ENCODE results near the gene CACNA1H.
"Not testable (repeated sequence)": the region's sequence is repeated elsewhere in the genome, so short reads cannot be mapped to it uniquely, and the experiment has no call there.

The CACNA1H gene

GRCh38 chr16:1243907-1244850 lies 91.3 kb downstream of the CACNA1H start:
- H3K4me3 ChIP-seq (ENCODE audit: low read depth in 1 of 2, low read length in 2 of 2); H3K27ac ChIP-seq (ENCODE audit: low read length); H3K27me3 ChIP-seq (ENCODE audit: low read depth, low read length): not testable (repeated sequence)

GRCh38 chr16:1244881-1245280 lies 92.0 kb downstream of the CACNA1H start:
- no peaks in the 10 kb centered on the region for H3K27me3 ChIP-seq (ENCODE audit: low read depth, low read length)
- no peaks in the 10 kb centered on the region for H3K36me3 ChIP-seq (ENCODE audit: control insufficient read depth in 1 of 2, insufficient read depth in 2 of 2, low read length in 2 of 2)
- no peaks in the 10 kb centered on the region for H3K9me3 ChIP-seq (ENCODE audit: control insufficient read depth in 1 of 2, low read length in 2 of 2)
- H3K27ac ChIP-seq (ENCODE audit: low read length), result no peak overlapping the region
- no peaks in the 10 kb centered on the region for H3K4me1 ChIP-seq (ENCODE audit: control insufficient read depth in 1 of 2, insufficient read depth in 2 of 2, low read length in 2 of 2)
- no peak overlapping the region for H3K4me3 ChIP-seq (ENCODE audit: low read depth in 1 of 2, low read length in 2 of 2)

More at GRCh38 chr16:1243907-1244850, 91.3 kb downstream of the CACNA1H start:
- not testable (repeated sequence) for H3K4me1 ChIP-seq (ENCODE audit: control insufficient read depth in 1 of 2, insufficient read depth in 2 of 2, low read length in 2 of 2); H3K36me3 ChIP-seq (ENCODE audit: control insufficient read depth in 1 of 2, insufficient read depth in 2 of 2, low read length in 2 of 2); H3K9me3 ChIP-seq (ENCODE audit: control insufficient read depth in 1 of 2, low read length in 2 of 2)

GRCh38 chr16:1245452-1246020 lies 92.6 kb downstream of the CACNA1H start:
- Histone ChIP-seq H3K4me3 (ENCODE audit: low read depth in 1 of 2, low read length in 2 of 2) (no peak overlapping the region), H3K27me3 (ENCODE audit: low read depth, low read length) (no peaks in the 10 kb centered on the region), H3K36me3 (ENCODE audit: control insufficient read depth in 1 of 2, insufficient read depth in 2 of 2, low read length in 2 of 2) (no peaks in the 10 kb centered on the region)

GRCh38 chr16:1247903-1248537 lies 95.1 kb downstream of the CACNA1H start:
- H3K36me3 ChIP-seq (ENCODE audit: control insufficient read depth in 1 of 2, insufficient read depth in 2 of 2, low read length in 2 of 2); H3K4me3 ChIP-seq (ENCODE audit: low read depth in 1 of 2, low read length in 2 of 2); H3K27ac ChIP-seq (ENCODE audit: low read length); H3K9me3 ChIP-seq (ENCODE audit: control insufficient read depth in 1 of 2, low read length in 2 of 2); H3K27me3 ChIP-seq (ENCODE audit: low read depth, low read length); H3K4me1 ChIP-seq (ENCODE audit: control insufficient read depth in 1 of 2, insufficient read depth in 2 of 2, low read length in 2 of 2): not testable (repeated sequence)

More at GRCh38 chr16:1245452-1246020, 92.6 kb downstream of the CACNA1H start:
- Histone ChIP-seq H3K27ac (ENCODE audit: low read length) (no peak overlapping the region), H3K9me3 (ENCODE audit: control insufficient read depth in 1 of 2, low read length in 2 of 2) (no peaks in the 10 kb centered on the region), H3K4me1 (ENCODE audit: control insufficient read depth in 1 of 2, insufficient read depth in 2 of 2, low read length in 2 of 2) (no peaks in the 10 kb centered on the region)

DNA sequence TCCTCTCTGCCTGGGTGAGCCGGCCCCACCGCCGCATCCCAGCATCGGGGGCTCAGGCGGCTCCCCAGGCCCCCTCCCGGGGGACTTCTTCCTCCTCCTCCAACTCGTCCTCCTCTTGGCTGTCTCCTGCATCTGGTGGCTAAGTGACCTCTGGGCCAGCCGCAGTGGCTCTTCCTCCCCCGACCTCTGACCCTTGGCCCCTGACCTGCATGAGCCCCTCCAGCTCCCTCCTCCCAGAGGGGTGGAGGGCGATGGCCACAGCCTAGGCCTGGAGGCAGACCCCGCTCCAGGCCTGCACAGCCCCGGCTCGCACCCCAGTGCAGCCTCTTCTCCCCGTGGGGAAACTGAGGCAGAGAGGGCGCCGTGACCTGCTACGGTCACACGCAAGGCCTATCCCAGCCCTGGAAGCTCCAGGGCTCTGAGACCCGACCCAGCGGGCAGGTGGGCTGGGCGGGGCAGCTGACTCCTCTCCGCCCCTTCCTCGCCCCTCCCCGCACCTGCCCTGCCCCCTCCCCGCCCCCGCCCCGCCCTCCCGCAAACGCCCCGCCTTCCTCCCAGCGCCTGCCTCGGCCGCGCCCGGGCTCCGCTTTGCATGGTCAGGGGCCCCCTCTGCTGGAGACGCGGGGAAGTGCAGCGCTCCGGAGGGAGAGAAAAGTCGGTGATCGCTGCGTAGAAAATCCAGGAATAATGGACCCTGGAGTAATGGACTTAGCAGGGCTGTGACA lies 96.3 kb downstream of the CACNA1H start:
- H3K27me3 ChIP-seq (ENCODE audit: low read depth, low read length); H3K27ac ChIP-seq (ENCODE audit: low read length); H3K4me1 ChIP-seq (ENCODE audit: control insufficient read depth in 1 of 2, insufficient read depth in 2 of 2, low read length in 2 of 2); H3K4me3 ChIP-seq (ENCODE audit: low read depth in 1 of 2, low read length in 2 of 2); H3K36me3 ChIP-seq (ENCODE audit: control insufficient read depth in 1 of 2, insufficient read depth in 2 of 2, low read length in 2 of 2); H3K9me3 ChIP-seq (ENCODE audit: control insufficient read depth in 1 of 2, low read length in 2 of 2): not testable (repeated sequence)

GRCh38 chr16:1253701-1254364 lies 100.9 kb downstream of the CACNA1H start:
- not testable (repeated sequence) for H3K4me3 ChIP-seq (ENCODE audit: low read depth in 1 of 2, low read length in 2 of 2); H3K9me3 ChIP-seq (ENCODE audit: control insufficient read depth in 1 of 2, low read length in 2 of 2); H3K27me3 ChIP-seq (ENCODE audit: low read depth, low read length); H3K27ac ChIP-seq (ENCODE audit: low read length); H3K4me1 ChIP-seq (ENCODE audit: control insufficient read depth in 1 of 2, insufficient read depth in 2 of 2, low read length in 2 of 2); H3K36me3 ChIP-seq (ENCODE audit: control insufficient read depth in 1 of 2, insufficient read depth in 2 of 2, low read length in 2 of 2)

DNA sequence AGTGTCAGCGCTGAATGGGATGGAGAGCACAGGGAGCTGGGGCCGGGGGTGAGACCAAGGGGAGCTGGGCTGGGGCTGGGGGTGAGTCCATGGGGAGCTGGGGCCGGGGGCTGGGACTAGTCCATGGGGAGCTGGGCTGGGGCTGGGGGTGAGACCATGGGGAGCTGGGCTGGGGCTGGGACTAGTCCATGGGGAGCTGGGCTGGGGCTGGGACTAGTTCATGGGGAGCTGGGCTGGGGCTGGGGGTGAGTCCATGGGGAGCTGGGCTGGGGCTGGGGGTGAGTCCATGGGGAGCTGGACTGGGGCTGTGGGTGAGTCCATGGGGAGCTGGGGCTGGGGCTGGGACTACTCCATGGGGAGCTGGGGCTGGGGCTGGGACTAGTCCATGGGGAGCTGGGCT lies 101.9 kb downstream of the CACNA1H start:
- H3K27me3 ChIP-seq (ENCODE audit: low read depth, low read length); H3K27ac ChIP-seq (ENCODE audit: low read length); H3K4me3 ChIP-seq (ENCODE audit: low read depth in 1 of 2, low read length in 2 of 2); H3K36me3 ChIP-seq (ENCODE audit: control insufficient read depth in 1 of 2, insufficient read depth in 2 of 2, low read length in 2 of 2); H3K9me3 ChIP-seq (ENCODE audit: control insufficient read depth in 1 of 2, low read length in 2 of 2); H3K4me1 ChIP-seq (ENCODE audit: control insufficient read depth in 1 of 2, insufficient read depth in 2 of 2, low read length in 2 of 2): not testable (repeated sequence)

DNA sequence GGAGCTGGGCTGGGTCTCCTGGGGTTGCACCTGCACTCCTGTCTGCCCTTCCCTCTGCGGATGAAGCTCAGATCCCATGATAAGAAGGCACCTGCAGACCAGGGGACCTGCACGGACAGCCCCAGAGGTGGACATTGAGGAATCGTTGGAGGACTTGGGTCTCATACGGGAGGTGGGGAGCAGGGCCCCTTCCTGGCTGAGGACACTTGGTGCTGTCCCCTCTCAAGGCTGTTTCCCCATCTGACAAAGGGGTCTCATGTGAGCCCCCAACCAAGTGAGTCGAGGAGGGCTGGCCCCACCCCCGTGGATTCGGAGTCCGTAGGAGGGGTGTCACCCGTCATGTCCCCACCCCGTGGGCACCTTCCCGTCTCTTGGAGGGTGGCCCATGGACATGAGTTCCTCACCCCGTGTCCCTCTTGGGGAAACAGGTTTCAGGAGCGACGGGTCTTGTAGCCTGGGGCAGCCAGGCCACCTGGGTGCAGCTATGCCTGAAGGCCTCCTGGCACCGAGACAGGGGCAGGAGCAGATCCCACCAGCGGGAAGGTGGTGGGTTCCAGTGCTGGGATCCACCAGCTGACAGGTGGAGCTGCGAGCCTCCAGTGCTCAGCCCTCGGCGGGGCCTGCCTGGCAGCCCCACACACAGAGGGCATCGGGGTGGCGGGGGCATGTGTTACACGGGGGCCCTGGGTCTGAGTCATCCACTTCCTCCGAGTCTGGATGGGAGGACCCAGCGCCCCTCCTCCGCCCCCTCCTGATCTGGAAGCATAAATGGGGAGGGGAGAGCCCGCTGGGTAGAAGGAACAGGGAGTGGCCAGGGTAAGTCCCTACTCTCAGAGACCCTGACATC lies 102.6 kb downstream of the CACNA1H start, which contains the start of gene TPSD1:
Gene TPSD1 (plus strand): TSS at position 794 of the 847 bp plus-strand sequence. CDS start 212 bp downstream, outside the sequence.
- not testable (repeated sequence) for H3K27me3 ChIP-seq (ENCODE audit: low read depth, low read length); H3K9me3 ChIP-seq (ENCODE audit: control insufficient read depth in 1 of 2, low read length in 2 of 2); H3K27ac ChIP-seq (ENCODE audit: low read length); H3K36me3 ChIP-seq (ENCODE audit: control insufficient read depth in 1 of 2, insufficient read depth in 2 of 2, low read length in 2 of 2); H3K4me1 ChIP-seq (ENCODE audit: control insufficient read depth in 1 of 2, insufficient read depth in 2 of 2, low read length in 2 of 2); H3K4me3 ChIP-seq (ENCODE audit: low read depth in 1 of 2, low read length in 2 of 2)

- H3K27me3 ChIP-seq (ENCODE audit: low read depth, low read length); H3K36me3 ChIP-seq (ENCODE audit: control insufficient read depth in 1 of 2, insufficient read depth in 2 of 2, low read length in 2 of 2); H3K4me1 ChIP-seq (ENCODE audit: control insufficient read depth in 1 of 2, insufficient read depth in 2 of 2, low read length in 2 of 2): not testable (repeated sequence)
Measured at GRCh38 chr16:1256296-1256873, 103.5 kb downstream of the CACNA1H start.

GRCh38 chr16:1256874-1257322 lies 104.0 kb downstream of the CACNA1H start:
- H3K9me3 ChIP-seq (ENCODE audit: control insufficient read depth in 1 of 2, low read length in 2 of 2), result no peaks in the 10 kb centered on the region

More at GRCh38 chr16:1256296-1256873, 103.5 kb downstream of the CACNA1H start:
- H3K9me3 ChIP-seq (ENCODE audit: control insufficient read depth in 1 of 2, low read length in 2 of 2); H3K27ac ChIP-seq (ENCODE audit: low read length); H3K4me3 ChIP-seq (ENCODE audit: low read depth in 1 of 2, low read length in 2 of 2): not testable (repeated sequence)

More at GRCh38 chr16:1256874-1257322, 104.0 kb downstream of the CACNA1H start:
- peaks cover 10% of the 10 kb centered on the region for H3K27me3 ChIP-seq (ENCODE audit: low read depth, low read length)
- H3K4me1 ChIP-seq (ENCODE audit: control insufficient read depth in 1 of 2, insufficient read depth in 2 of 2, low read length in 2 of 2), result no peaks in the 10 kb centered on the region
- no peak overlapping the region for H3K4me3 ChIP-seq (ENCODE audit: low read depth in 1 of 2, low read length in 2 of 2)
- no peak overlapping the region for H3K27ac ChIP-seq (ENCODE audit: low read length)
- H3K36me3 ChIP-seq (ENCODE audit: control insufficient read depth in 1 of 2, insufficient read depth in 2 of 2, low read length in 2 of 2), result no peaks in the 10 kb centered on the region

All from muscle layer of duodenum (tissue), 2 donors.